Activated CD4-positive, alpha-beta T cell treated with anti-CD3 and anti-CD28 coated beads, Interleukin-2, amount 50 U/mL, for 48 hours (primary cell): ENCODE results near the gene SLC19A3.
"Not testable (repeated sequence)": the region's sequence is repeated elsewhere in the genome, so short reads cannot be mapped to it uniquely, and the experiment has no call there.

Experiments
- DNase-seq, 2 experiments: peaks; one replicate each; pipeline ENCODE4 v3.0.0-alpha.2; 2020

Gene SLC19A3

DNA sequence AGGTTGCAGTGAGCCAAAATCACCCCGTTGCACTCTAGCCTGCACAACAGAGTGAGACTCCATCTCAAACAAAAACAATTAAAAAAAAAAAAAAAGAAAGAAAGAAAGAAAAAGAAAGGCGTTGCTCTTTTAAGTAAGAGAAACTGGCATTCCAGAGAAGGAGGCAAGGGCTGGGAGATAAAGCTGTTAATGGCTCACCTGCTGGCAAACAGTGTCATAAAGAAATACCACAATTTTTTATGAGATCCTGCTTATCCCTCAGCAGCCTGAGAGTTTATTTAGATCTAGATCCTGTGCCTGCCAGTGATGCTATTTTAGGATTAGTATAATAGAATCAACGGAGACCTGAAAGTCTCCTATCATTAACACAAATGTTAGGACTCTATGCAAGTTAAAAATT lies 16.3 kb downstream of the SLC19A3 start:
- no peak for DNase-seq

DNA sequence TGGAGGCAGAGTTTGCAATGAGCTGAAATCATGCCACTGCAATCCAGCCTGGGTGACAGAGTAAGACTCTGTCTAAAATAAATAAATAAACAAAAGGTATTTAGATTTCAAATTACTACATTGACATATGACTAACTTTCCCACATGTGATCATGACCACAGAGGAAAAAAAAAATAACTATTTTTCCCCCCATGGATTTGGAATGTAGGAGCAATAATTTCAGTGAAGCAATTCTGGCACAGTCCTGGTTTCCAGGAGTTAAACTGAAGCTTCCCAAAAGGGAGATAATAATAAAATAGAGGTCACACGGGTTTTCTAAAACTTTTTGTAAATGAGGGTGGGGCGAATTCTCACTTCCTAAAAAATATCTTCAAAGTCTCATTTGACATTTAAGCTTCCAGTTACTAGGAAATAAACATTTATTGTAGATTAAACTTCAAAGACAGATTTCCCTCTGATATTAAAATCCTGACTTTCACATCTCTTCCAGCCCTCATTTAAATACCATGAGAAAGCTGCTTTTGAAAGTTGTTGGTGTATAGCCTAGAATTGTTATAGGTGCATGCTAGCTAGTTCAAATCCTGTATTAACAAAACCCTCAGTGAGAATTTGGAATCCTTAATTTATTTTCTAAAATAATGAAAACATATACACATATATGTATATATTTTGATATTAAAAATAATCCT lies 20.7 kb downstream of the SLC19A3 start:
- DNase-seq = no peak

DNA sequence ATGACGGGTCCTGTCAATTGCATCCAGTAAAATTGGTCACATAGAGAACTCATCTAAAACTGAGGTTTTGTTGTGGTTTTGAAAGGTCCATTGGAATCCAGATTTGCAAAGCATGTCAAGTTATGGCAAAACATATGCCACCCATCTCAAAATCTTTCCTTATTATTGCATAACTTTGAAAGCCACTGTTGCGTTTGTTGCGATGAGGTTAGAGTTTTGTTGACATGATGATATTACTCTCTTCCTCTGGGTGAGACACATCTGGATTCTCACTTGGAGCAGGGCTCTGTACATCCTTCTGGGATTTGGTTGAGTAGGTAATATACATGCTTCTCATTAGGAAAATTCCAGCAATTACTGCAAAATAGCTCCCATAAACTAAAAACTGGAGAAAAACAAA lies 30.6 kb downstream of the SLC19A3 start:
- no peak for DNase-seq

DNA sequence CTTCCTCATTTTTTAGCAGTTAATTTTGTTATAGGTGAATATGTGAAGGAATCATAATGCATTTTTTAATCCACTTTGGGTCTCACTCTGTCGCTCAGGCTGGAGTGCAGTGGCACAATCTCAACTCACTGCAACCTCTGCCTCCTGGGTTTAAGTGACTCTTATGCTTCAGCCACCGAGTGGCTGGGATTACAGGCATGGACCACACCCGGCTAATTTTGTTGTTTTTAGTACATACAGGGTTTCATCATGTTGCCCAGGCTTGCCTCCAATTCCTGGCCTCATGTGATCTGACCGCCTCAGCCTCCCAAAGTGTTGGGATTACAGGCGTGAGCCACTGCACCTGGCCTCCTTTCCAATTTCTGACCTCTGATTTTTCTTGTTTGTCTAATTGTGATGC lies 33.6 kb downstream of the SLC19A3 start:
- DNase-seq = no peak

DNA sequence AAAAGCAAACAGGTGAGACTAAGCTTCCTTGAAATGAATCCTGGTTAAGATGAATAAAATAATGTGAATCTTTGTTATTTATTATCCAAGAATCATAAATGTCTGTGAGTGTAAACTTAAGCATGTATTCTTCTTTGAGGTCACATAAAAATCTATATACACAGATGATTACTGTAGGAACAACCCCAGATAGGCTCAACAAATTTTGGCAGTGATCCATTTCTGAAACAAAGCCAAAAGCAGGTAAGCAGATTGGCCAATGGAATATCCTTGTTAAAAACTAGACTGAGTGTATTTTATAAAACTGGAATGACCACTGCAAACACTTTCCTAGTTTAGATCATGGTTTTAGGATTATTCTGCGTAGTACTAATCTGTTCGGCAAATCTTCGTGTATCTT lies 39.9 kb downstream of the SLC19A3 start:
- DNase-seq = no peak

DNA sequence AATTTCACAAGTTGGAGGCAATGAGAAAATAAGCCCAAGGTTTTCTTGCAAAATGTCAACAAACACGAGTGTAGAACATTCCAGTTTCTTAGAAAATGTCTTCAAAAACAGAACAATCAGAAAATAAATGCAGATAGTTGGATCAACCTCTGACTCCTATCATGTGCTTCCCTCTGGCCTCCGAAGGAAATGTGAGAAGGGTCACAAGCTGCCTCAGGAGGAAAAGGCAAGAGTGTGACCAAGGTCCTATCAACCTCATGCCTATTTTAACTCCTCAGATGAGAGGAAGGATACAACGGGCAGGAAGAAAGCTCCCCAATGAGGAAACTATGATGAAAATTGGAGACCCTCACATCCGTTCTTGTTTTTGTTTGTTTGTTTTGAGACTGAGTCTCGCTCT lies 43.3 kb downstream of the SLC19A3 start:
- no peak for DNase-seq

DNA sequence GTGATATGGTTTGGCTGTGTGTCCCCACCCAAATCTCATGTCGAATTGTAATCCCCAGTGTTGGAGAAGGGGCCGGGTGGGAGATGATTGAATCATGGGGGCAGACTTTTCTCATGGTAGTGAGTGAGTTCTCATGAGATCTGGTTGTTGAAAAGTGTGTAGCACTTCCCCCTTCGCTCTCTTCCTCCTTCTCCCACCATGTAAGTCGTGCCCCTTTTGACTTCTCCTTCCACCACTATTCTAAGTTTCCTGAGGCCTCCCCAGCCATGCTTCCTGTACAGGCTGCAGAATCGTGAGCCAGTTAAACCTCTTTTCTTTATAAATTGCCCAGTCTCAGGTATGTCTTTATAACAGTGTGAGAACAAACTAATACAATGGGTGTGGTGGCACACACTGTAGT lies 44.2 kb downstream of the SLC19A3 start:
- not testable (repeated sequence) for DNase-seq

DNA sequence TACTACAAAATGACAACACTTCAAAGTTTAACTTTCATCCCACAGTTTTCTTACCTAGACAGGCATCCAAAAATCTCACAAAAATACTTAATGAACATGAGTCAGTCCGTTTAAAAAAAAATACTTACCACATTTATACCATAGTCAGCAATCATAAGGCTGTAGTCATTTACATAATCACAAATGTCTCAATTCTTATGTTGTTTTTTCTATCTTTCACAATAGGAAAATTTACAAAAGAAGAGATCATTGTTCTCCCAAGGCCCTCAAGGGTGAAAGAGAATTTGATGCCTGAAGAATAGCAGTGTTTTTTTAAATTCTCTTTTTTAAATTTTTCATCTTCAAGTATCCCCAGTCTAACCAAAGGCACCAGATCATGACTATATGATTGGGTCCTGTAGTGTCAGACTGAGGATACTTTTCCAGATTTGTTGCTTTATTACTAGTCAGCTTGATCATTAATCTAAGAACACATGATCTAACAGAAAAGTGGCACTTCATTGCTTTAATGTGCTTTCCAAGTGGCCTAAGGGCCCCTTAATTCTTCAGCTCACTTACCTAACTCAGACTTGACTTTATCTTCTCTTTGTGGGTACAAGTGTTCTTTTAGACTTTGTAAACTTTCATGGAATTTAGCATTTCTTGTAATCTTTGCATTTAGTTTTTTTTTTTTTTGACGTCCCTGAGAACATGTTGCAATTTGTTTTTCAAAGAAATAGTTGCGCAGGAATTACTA lies 46.5 kb downstream of the SLC19A3 start:
- DNase-seq = no peak

DNA sequence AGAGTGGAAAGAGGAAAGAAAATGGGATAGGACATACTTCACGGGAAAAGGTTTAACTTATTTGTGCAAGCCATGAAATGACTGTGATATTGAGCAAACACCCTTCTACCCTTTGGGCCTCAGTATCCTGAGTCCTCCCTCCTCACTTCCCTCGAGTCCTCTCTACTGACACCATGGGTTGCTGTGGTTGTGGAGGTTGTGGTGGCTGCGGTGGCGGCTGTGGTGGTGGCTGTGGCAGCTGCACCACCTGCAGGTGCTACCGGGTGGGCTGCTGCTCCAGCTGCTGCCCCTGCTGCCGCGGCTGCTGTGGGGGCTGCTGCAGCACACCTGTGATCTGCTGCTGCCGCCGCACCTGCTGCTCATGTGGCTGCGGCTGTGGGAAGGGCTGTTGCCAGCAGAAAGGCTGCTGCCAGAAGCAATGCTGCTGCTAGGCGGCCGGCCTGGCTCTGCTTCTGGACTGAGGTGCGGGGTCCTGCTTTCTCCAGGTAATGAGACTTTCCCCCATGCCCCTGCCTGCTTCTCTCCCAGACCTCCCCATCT lies 51.1 kb downstream of the SLC19A3 start, which contains the start of gene SCYGR5:
Gene SCYGR5, plus strand, starts transcription at position 174 of the 540 bp plus-strand sequence. Its CDS starts 0 bp downstream, at position 174.
- DNase-seq = not testable (repeated sequence)

DNA sequence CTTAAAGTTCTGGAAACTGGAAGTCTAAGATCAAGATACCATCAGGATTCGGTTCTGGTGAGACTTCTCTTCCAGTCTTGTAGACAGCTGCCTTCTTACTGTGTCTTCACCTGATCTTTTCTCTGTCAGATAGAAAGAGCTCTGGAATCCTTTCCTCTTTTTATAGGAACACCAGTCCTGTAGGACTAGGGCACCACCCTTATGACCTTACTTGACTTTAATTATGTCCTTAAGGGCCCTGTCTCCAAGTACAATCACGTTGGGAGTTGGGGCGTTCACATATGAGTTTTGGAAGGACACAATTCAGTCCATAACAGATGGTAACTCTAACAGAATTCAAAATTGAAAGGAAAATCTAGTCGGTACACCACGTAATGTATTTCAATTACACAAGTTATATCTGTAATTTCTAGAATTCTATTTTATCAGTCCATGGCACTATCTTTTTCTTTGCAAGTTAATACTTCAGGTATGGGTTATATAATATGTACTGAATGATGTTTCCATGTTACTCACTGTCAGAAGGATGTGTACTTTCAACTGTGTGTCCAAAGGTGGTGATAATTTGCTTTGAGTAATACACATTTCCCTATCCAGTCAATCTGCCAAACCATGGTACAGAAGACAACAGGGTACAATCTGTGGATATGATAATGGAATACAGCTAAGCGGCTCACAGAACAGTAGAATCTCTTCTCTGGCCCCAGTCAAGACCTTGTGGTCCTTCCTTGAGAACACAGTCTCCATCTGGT lies 52.5 kb downstream of the SLC19A3 start:
- no peak for DNase-seq

DNA sequence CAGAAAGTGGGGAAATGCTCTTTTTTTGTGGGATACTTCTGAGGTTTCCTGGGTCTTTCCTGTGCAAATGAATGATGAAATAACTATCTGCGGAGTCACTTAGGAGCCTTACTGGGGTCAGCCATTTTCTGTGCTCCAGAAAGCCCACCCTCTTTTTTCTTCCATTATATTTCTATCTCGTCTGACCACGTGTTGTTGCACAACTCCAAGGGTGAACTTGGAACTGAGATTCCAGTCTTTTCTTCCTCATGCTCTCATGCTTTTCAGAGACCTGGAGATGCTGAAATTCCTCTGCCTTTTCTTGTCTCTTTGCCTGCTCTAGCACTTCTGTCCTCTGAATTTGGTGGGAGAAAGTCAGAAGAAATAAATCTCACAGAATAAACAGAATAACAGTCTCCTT lies 56.0 kb downstream of the SLC19A3 start:
- DNase-seq = no peak

DNA sequence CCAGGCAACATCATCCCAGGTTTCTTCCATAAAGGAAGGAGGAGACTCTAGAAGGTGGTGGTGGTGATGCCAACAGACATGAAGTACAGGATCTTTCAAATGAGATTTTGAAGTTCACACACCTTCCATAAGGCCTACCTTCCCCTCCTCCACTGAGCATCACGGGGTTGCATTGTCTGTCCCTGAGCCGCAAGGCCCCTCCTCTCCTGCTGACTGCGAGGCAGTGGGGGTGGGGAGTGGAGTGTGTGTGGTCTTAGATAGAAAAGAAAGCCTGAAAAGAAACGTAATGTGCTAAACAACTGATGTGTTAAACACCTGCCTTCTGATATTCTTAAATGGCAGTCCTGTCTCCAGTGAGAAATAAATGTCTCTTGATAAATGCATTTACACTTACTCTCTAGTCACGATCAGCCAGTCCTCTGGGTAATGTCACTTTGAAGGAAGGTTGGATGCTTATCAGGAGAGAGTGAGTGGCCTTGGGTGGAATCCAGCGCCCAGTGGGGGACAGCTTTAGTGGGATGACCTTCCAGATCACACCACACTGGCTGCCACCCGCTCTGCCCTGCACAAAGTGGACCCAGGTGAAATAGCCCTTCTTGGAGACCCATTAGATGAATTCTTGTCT lies 56.7 kb downstream of the SLC19A3 start:
- DNase-seq = no peak

DNA sequence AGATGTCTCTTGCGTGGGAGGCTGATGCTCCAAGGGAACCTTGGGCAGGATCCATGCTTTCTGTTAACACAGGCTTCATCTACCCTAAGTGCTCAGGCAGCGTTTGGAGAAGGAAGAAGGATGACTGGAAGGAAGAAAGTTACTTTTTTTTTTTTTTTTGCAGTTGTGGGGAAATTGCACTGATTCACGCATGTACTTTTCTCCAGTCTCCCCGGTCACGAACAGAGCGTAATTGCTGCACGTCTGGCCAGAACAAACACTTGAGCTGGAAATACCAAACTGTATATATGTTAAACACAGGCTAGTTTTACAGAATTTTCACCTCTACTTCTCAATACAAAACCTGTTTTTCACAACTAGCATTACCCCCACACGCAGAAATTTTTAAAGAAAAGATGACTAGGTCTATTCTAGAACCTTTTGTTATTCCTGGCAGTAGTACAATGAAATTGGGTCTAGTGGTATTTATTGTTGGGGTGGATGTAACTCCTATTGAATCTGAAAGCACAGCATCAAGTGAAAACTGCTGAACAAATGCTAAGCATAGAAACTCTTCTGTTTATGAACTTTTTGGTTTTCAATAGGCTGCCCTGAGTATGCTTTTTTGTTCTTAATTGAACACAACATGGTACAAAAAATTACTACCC lies 60.5 kb downstream of the SLC19A3 start:
- DNase-seq = no peak

DNA sequence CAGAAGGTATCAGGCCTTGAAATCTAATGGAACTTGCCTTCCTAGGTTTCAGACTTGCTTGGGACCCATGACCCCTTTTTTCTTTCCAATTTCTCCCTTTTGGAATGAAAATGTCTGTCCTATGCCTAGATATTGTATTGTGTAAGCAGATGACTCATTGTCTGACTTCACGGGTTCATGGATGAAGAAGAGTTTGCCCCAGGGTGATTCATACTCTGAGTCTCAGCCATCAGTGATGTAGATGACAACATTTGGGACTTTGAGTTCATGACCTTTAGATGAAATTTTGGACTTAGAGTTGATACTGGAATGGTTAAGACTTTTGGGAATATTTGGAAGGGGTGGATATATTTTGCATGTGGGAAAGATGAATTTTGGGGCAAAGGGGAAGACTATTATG lies 62.4 kb downstream of the SLC19A3 start:
- no peak for DNase-seq

DNA sequence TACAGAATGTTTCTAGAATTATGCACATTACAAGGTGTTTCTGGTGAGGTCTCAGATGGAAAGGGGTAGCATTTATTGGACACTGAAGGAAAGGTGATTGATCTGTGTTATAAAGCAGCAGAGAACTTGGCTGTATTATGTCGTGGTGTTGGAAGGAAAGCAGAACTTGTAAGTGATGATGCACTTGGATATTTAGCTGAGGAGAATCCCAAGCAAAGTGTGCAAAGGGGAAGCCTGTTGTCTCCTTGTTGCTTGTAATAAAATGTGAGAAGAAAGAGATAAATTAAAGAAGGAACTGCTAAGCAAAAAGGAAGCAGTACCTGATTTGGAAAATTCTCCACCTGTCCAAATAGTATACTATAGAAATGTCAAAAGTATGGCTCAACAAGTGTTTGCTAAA lies 63.4 kb downstream of the SLC19A3 start:
- no peak for DNase-seq

DNA sequence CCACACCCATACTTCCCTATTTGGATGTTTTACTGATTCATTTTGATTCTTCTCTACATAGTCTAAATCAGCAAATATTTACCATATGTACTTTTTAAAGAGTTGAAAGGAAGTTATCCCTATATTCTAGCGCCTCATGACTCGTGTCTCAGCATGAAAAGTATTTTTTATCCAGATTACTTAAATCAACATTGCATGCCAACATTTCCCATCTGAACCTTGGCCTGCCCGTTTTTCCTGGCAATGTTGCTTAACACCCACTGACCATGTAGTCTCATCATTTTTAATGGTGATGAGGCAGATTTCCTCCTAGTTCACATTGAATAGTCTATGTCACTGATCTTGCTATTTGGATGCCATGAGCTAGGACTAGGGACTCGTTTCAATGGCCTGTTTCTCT lies 64.4 kb downstream of the SLC19A3 start:
- no peak for DNase-seq

DNA sequence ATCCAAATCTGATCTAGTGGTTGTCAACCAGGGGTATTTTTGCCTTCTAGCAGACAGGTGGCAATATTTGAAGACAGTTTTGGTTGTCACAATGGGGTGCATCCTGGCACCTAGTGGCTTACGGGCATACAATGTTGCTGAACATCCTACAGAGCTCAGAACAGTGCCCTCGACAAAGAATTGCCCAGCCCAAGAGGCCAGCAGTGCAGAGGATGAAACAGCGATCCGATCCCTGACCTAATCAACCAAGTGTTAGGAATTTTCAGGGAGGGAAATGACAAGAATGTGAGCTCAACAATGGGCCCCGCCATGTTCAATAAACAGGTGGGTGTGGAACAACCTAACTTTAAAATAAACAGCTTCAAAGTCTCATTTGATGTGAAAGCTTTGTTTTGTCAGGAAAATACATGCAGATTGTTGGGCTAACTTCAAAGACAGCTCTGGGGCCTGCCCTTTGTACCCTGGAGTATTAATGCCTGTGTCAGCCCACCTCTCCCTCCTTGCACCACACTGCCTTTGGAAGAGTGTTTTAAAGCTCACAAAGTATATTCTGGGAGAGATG lies 73.8 kb downstream of the SLC19A3 start:
- no peak for DNase-seq

DNA sequence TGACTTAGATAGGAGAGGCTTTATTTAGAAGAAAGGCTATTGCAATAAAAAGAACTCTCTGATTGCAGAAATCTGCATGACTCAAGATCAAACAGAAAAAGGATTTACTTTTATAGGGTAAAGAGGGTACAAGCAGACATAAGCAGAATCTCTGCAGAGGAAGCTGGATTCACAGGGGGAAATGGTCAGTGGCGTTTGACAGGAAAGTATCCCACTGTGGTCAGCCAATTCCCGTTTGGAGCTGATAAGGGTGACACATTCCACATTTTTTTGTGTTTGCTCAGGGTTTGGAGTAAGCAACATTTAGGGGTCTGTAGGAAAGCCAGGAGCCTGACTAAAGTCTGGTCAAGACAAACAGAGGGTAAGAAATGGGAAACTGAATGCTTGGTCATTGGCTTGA lies 75.2 kb downstream of the SLC19A3 start:
- no peak for DNase-seq

DNA sequence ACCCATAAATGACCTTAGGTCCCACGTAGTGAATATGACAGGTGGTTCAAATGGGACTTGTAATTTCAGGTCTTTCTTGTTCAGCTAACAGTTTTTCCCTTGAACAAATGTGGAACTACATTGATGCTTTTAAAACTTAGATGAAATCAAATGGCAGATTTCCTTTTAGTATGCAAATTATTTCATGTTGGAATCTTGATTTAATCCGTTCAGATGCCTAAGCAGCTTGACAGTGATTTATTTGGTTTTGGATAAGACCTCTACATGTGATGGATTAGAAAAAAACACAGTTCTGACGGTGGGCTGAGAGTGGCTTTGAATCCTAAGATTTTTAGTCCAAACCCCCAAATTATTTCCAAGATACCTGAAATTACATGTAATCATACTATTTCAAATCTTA lies 83.6 kb downstream of the SLC19A3 start:
- no peak for DNase-seq
